ENCODE data around the gene IGSF8. TPM values are rescaled to one million over a fixed set of nuclear protein-coding genes. Genes with fewer than 3 reads are reported as not detected.

The IGSF8 gene
- polyA plus RNA-seq, 1 of the 3 experiments (the other 2 are of a cell fraction) = 67.9 TPM

GRCh38 chr1:160097911-160098851 lies at the start of gene IGSF8 (continued):
- TF ChIP-seq RXRA (IDR thresholded peaks at IDR 0.05; ENCODE audit: borderline replicate concordance, low read depth) (no peak), MXI1 (IDR thresholded peaks at IDR 0.05; ENCODE audit: low read depth, low read length) (no peak), ZBTB33 (IDR thresholded peaks at IDR 0.05; ENCODE audit: borderline replicate concordance, low read depth) (no peak), JUND (IDR thresholded peaks at IDR 0.05) (no peak), TEAD4 (IDR thresholded peaks at IDR 0.05; ENCODE audit: borderline replicate concordance, insufficient read depth) (no peak), SIN3A (IDR thresholded peaks at IDR 0.05; ENCODE audit: borderline replicate concordance, low read depth, low read length) (no peak), CTCF (IDR thresholded peaks at IDR 0.05) (no peak), TAF1 (IDR thresholded peaks at IDR 0.05; ENCODE audit: borderline replicate concordance, low read depth, low read length) (0 out of 2 replicates have a peak, but pooled peaks have one; percentile 24)

GRCh38 chr1:160148121-160148520 lies 49.7 kb upstream of the IGSF8 start:
- Histone ChIP-seq H3K4me3 (ENCODE audit: low read depth in 2 of 2, low read length in 1 of 2) (no peak overlapping the region), H3K27ac (ENCODE audit: low read depth in 2 of 2, low read length in 1 of 2) (no peak overlapping the region), H3K4me1 (ENCODE audit: control insufficient read depth in 1 of 2, insufficient read depth in 2 of 2, low read depth in 1 of 2, low read length in 1 of 2) (0 out of 4 replicates have a peak, but pooled peaks cover 0 to 9% of the 10 kb centered on the region in 2 experiments), H3K27me3 (ENCODE audit: insufficient read depth) (no peaks in the 10 kb centered on the region; the same call in 1 of the 2 replicates), H3K9me3 (no peaks in the 10 kb centered on the region), H3K9me2 (no peaks in the 10 kb centered on the region), H2AFZ (ENCODE audit: low read depth) (no peak overlapping the region), H3K9ac (no peak overlapping the region), H3K4me2 (no peak overlapping the region), H3K36me3 (replicated peaks in 1 of 2; ENCODE audit: control insufficient read depth in 1 of 2, insufficient read depth in 2 of 2, low read length in 1 of 2) (no peaks in the 10 kb centered on the region), H3F3A (replicated peaks; ENCODE audit: insufficient read depth) (no peaks in the 10 kb centered on the region), H4K20me1 (ENCODE audit: insufficient read depth) (no peaks in the 10 kb centered on the region), H3K79me2 (ENCODE audit: insufficient read depth) (no peaks in the 10 kb centered on the region)
- CTCF ChIA-PET = interaction anchor here (0.8 to 1.9 kb wide), 3 partner anchors 9 to 63 kb away, joined by 4 read pairs; no protein-coding TSS in a partner anchor
- no peak for DNase-seq
- POLR2A ChIA-PET = no interaction called here
- WGBS (ENCODE audit: low lambda C conversion rate) = 63% methylated on average over 3 of the region's 3 CpGs
- TF ChIP-seq CHD2 (IDR thresholded peaks at IDR 0.05; ENCODE audit: low read length, partially characterized antibody) = no peak
- TF ChIP-seq REST (IDR thresholded peaks at IDR 0.05; ENCODE audit: low read depth, low read length) = no peak
- TF ChIP-seq GABPA (IDR thresholded peaks at IDR 0.05; ENCODE audit: low read depth) = no peak
- TF ChIP-seq TEAD4 (IDR thresholded peaks at IDR 0.05; ENCODE audit: borderline replicate concordance, insufficient read depth) = no peak
- TF ChIP-seq RAD21 (IDR thresholded peaks at IDR 0.05; ENCODE audit: low read length) = no peak
- TF ChIP-seq USF1 (IDR thresholded peaks at IDR 0.05; ENCODE audit: borderline replicate concordance, low read depth) = no peak
- TF ChIP-seq FOSL2 (IDR thresholded peaks at IDR 0.05; ENCODE audit: borderline replicate concordance, low read depth) = no peak
- no peak for TF ChIP-seq NFIC (IDR thresholded peaks at IDR 0.05; ENCODE audit: borderline replicate concordance)
- no peak for TF ChIP-seq CTCF (IDR thresholded peaks at IDR 0.05)
- no peak for TF ChIP-seq TAF1 (IDR thresholded peaks at IDR 0.05; ENCODE audit: borderline replicate concordance, low read depth, low read length)
- TF ChIP-seq SIN3A (IDR thresholded peaks at IDR 0.05; ENCODE audit: borderline replicate concordance, low read depth, low read length) = no peak
- TF ChIP-seq USF2 (IDR thresholded peaks at IDR 0.05; ENCODE audit: borderline replicate concordance, low read depth, low read length) = no peak

Data from SK-N-SH (cell line).